ENCODE results near the gene RNF14.
A peak's percentile ranks its signal among the peaks of the same experiment; 100 is the strongest.

The RNF14 gene

DNA sequence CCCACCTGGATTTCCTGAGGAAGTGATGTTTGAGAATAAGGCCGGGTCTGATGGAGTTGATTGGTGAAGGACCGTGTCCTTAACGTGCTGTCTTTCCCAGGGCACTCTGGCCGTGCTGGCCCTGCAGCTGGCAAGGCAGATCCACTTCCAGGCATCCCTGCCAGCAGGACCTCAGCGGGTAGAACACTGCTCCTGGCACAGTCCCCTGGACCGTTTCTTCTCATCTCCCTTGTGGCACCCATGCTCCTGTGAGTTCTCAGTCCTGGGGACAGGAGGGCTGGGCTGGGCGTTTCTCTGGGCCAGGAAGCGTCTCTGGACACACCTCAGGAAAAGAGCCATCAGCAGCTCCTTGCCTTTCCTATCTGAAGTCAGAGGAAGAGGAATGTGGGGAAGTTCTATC lies 40.9 kb upstream of the RNF14 start:
- TF ChIP-seq, protein P1, sequence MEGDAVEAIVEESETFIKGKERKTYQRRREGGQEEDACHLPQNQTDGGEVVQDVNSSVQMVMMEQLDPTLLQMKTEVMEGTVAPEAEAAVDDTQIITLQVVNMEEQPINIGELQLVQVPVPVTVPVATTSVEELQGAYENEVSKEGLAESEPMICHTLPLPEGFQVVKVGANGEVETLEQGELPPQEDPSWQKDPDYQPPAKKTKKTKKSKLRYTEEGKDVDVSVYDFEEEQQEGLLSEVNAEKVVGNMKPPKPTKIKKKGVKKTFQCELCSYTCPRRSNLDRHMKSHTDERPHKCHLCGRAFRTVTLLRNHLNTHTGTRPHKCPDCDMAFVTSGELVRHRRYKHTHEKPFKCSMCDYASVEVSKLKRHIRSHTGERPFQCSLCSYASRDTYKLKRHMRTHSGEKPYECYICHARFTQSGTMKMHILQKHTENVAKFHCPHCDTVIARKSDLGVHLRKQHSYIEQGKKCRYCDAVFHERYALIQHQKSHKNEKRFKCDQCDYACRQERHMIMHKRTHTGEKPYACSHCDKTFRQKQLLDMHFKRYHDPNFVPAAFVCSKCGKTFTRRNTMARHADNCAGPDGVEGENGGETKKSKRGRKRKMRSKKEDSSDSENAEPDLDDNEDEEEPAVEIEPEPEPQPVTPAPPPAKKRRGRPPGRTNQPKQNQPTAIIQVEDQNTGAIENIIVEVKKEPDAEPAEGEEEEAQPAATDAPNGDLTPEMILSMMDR (IDR thresholded peaks at IDR 0.05; ENCODE audit: insufficient read depth, low read depth, low read length, missing control alignments): no peak
- no peak for DNase-seq (ENCODE audit: low read depth)
- H3K4me3 ChIP-seq (ENCODE audit: low read length): no peak overlapping the region

GRCh38 chr5:141929398-141930058 lies 39.4 kb upstream of the RNF14 start:
- H3K4me3 ChIP-seq (ENCODE audit: low read length): no peak overlapping the region
- TF ChIP-seq, protein P1 (IDR thresholded peaks at IDR 0.05; ENCODE audit: insufficient read depth, low read depth, low read length, missing control alignments): no peak
- no peak for DNase-seq (ENCODE audit: low read depth)

GRCh38 chr5:141931694-141932093 lies 37.2 kb upstream of the RNF14 start:
- H3K4me3 ChIP-seq (ENCODE audit: low read length): no peak overlapping the region
- no peak for DNase-seq (ENCODE audit: low read depth)
- TF ChIP-seq, protein P1 (IDR thresholded peaks at IDR 0.05; ENCODE audit: insufficient read depth, low read depth, low read length, missing control alignments): no peak

DNA sequence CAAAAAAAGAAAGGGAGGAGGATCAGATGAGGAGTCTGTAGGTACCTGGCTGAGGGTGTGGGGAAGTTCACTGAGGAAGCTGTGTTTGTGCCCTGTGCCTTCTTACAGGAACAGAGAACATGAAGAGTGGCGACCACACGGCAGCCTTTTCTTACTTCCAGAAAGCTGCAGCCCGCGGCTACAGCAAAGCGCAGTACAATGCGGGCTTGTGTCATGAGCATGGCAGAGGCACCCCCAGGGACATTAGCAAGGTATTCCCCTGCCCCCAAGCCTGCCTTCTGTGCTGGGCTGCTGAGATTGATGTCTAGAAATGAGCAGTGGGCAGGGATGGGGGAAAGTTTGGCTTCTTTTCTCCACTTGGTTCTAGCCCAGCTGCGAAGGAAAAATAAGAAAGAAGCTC lies 35.8 kb upstream of the RNF14 start:
- no peak for DNase-seq (ENCODE audit: low read depth)
- TF ChIP-seq, protein P1 (IDR thresholded peaks at IDR 0.05; ENCODE audit: insufficient read depth, low read depth, low read length, missing control alignments): no peak
- H3K4me3 ChIP-seq (ENCODE audit: low read length): no peak overlapping the region

DNA sequence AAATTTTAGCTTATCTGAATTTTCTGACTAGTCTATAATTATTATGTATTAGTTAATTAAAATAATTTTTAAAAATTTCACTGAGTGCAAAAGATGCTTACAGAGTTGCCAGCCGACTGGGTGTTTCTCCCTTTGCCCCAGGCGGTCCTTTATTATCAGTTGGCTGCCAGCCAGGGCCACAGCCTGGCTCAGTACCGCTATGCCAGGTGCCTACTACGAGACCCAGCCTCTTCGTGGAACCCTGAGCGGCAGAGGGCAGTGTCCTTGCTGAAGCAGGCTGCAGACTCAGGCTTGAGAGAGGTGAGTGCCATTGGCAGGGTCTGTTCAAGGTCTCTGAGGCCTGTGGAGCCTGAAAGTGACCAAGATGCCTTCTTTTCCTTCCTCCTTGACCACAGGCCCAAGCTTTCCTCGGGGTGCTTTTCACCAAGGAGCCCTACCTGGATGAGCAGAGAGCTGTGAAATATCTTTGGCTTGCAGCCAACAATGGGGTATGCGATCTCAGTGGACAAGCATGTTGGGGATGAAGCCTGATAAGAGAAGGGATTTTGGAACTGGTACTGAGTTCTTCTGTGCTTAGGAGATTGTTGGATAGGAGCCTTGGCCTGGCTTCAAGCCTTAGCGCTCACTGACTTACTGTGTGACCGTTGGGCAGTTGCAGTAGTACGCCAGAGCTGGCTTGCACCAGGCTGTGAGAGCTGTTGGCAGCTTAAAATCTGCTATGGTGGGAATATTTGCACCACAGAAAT lies 34.6 kb upstream of the RNF14 start:
- TF ChIP-seq, protein P1 (IDR thresholded peaks at IDR 0.05; ENCODE audit: insufficient read depth, low read depth, low read length, missing control alignments): no peak
- DNase-seq (ENCODE audit: low read depth): no peak
- no peak overlapping the region for H3K4me3 ChIP-seq (ENCODE audit: low read length)

GRCh38 chr5:141935538-141935937 lies 33.4 kb upstream of the RNF14 start:
- no peak overlapping the region for H3K4me3 ChIP-seq (ENCODE audit: low read length)
- TF ChIP-seq, protein P1 (IDR thresholded peaks at IDR 0.05; ENCODE audit: insufficient read depth, low read depth, low read length, missing control alignments): no peak
- DNase-seq (ENCODE audit: low read depth): peak; percentile 87

Measured in epithelial cell of esophagus (primary cell).